Skeletal muscle tissue (tissue), 4 donors: ENCODE results near the gene LCE3D. TPM values are rescaled to one million over a fixed set of nuclear protein-coding genes. Genes with fewer than 3 reads are reported as not detected.

ENCODE experiments used
- H3K27ac ChIP-seq: one replicate; pipeline ENCODE4 v1.7.0; 2013; ENCODE audit warnings: mild to moderate bottlenecking, low read depth, low read length, inconsistent platforms
- H3K27me3 ChIP-seq, 3 donors: one replicate each; pipeline ENCODE4 v1.7.0; 2013; ENCODE audit warnings: low read length in 3 of 3; ENCODE audit not compliant: control insufficient read depth in 3 of 3, insufficient read depth in 3 of 3
- H3K36me3 ChIP-seq, 3 donors: one replicate each; pipeline ENCODE4 v1.7.0; 2013; ENCODE audit warnings: low read length in 3 of 3; ENCODE audit not compliant: control insufficient read depth in 3 of 3, insufficient read depth in 3 of 3
- H3K4me1 ChIP-seq, 3 donors: one replicate each; pipeline ENCODE4 v1.7.0; 2013; ENCODE audit warnings: low read length in 3 of 3, mild to moderate bottlenecking in 3 of 3; ENCODE audit not compliant: control insufficient read depth in 3 of 3, insufficient read depth in 3 of 3
- H3K4me3 ChIP-seq, 3 donors: one replicate each; pipeline ENCODE4 v1.7.0; 2013; ENCODE audit warnings: low read length in 3 of 3
- H3K9ac ChIP-seq, 3 donors: one replicate each; pipeline ENCODE4 v1.7.0; 2013; ENCODE audit warnings: low read length in 3 of 3, mild to moderate bottlenecking in 3 of 3, moderate library complexity in 2 of 3, low read depth in 1 of 3
- H3K9me3 ChIP-seq, 3 donors: one replicate each; pipeline ENCODE4 v1.7.0; 2013; ENCODE audit warnings: low read length in 3 of 3; ENCODE audit not compliant: control insufficient read depth in 3 of 3
- total RNA-seq: library from RNA; depleted of rRNA; stranded (reverse); fragments of >200 nt; gene quantifications from one replicate; pipeline ENCODE4 v1.2.3, GENCODE V29; 2014
- donor health status: Osteomylitis.

The LCE3D gene, protein sequence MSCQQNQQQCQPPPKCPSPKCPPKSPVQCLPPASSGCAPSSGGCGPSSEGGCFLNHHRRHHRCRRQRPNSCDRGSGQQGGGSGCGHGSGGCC
- total RNA-seq = not detected

DNA sequence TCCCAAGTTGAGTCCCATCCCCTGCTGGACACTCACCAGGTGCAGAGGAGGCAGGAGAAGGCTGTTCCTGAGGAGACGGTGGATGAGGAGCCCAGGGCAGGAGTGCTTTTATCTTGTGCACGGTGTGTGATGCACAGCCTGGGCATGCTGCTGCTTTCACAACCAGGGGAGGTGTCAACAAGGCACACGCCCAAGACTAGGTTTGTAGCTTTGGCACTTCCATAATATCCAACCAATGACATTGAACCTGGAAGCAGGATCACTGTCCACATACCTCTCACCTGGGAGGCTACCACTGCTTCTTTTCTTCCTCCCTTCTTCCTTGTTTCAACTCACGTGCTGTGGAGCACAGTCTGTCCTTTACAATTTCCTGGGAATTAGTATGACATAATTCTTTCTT, at the start of gene LCE3D:
LCE3D (minus strand) TSS at position 84 of the 400 bp plus-strand sequence. CDS start 580 bp downstream, outside the sequence.
- Histone ChIP-seq H3K4me1 (no peaks in the 10 kb centered on the region), H3K36me3 (no peaks in the 10 kb centered on the region), H3K9ac (no peak within 1 kb of the TSS), H3K27me3 (no peaks in the 10 kb centered on the region), H3K9me3 (no peaks in the 10 kb centered on the region), H3K27ac (no peak within 1 kb of the TSS), H3K4me3 (no peak within 1 kb of the TSS)

DNA sequence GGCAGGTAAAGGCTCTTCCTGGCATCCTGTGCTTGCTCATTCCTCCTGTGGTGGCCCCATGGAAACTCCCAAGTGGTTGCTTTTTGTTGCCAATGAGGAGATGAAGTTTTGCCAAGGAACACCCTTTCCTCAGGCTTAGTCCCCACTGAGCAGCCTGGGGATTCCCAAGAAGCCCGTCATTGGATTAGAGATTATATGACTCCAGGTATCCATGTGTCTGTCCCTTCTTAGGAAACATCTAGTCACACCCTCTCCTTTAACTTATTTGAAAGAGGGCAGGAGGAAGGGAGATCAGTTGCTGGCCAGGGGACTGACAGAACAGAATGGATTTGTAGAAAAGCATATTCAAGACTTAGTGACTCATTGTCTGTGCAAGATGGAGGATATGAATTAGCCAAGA, 46.4 kb upstream of the LCE3D start:
- Histone ChIP-seq H3K9ac (no peak overlapping the region), H3K9me3 (no peaks in the 10 kb centered on the region), H3K4me1 (no peaks in the 10 kb centered on the region), H3K27me3 (peaks cover 0 to 6% (median 5%) of the 10 kb centered on the region in 3 donors), H3K27ac (no peak overlapping the region), H3K4me3 (no peak overlapping the region), H3K36me3 (no peaks in the 10 kb centered on the region)

DNA sequence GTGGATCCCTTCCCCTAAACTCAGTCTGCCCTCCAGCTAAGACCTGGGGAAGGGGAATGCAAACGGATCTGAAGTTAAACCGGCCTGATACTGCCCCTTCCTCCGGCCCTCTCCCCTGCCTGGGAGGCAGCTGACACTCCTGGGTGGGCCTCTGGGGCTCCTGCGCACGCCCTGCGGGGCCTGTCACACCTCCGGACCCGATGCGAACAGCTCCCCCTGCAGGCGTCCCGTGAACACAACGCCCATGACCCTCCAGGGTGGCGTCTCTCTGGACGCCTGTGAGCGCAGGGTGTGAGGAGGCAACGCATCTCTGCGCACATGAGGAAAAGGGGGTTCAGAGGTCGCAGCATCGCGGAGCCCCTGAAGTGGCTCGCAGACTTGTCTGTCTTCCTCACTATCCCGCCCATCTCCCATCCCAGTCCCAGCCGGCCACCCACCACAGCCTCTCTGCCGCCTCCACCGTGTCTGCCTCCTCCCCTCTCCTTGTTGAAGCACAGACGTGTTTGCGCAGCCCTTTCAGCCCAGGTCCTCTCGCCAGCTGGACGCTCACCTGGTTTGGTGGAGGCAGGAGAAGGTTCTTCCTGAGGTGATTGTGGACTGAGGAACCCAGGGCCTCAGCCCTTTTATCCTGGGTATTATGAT, 43.0 kb upstream of the LCE3D start:
- peaks cover 0 to 6% (median 5%) of the 10 kb centered on the region in 3 donors for H3K27me3 ChIP-seq
- H3K9me3 ChIP-seq = peaks cover 0 to 4% (median 3%) of the 10 kb centered on the region in 3 donors
- no peak overlapping the region for H3K4me3 ChIP-seq
- H3K4me1 ChIP-seq = no peaks in the 10 kb centered on the region
- H3K27ac ChIP-seq = no peak overlapping the region
- no peak overlapping the region for H3K9ac ChIP-seq
- H3K36me3 ChIP-seq = no peaks in the 10 kb centered on the region

DNA sequence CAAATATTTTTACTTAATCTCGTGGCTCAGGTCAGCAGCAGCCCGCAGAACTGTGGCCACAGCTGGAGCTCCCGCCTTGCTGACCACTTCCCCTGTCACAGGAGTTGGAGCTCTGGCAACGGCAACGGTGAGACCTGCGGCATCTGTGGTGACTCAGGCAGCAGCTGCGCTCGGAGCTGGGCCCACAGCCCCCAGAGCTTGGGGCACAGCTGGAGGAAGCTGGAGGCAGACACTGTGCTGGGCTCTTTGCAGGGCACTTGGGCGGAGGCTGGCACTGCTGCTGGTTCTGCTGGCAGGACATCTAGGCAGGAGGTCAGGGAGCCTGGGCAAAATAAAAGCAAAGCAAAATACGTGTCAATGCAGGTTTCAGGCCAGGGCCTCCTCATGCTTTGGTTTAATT, 42.5 kb upstream of the LCE3D start, which contains the start of gene LCE3A:
LCE3A (minus strand) TSS at position 301 of the 400 bp plus-strand sequence; CDS start at position 301, 0 bp downstream.
- Histone ChIP-seq H3K27me3 (peaks cover 0 to 6% (median 5%) of the 10 kb centered on the region in 3 donors), H3K36me3 (no peaks in the 10 kb centered on the region), H3K9ac (no peak within 1 kb of the TSS), H3K4me1 (no peaks in the 10 kb centered on the region), H3K9me3 (peaks cover 0 to 5% (median 3%) of the 10 kb centered on the region in 3 donors), H3K27ac (no peak within 1 kb of the TSS), H3K4me3 (no peak within 1 kb of the TSS)

DNA sequence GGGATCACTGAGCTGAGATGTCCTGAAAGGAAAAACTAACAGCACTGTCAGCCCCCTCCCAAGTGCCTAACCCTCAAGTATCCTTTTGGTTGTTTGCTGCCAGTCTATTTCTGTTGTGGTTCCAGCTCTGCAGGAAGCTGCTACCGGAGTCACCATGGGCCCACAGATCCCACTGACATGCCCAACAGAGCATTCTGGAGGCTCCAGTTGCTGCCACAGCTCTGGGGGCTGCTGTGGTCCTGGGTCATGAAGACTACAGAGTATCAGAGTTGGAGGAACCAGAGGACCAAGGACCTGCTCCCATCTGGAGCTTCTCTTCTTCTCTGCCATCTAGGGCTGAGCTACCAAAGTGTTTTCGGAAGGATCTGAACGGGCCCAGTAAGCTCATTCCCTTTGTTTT, 41.7 kb upstream of the LCE3D start:
- H3K9ac ChIP-seq = no peak overlapping the region
- H3K4me1 ChIP-seq = no peaks in the 10 kb centered on the region
- no peaks in the 10 kb centered on the region for H3K36me3 ChIP-seq
- H3K27ac ChIP-seq = no peak overlapping the region
- peaks cover 0 to 6% (median 5%) of the 10 kb centered on the region in 3 donors for H3K27me3 ChIP-seq
- H3K9me3 ChIP-seq = peaks cover 2 to 8% (median 5%) of the 10 kb centered on the region in 3 donors
- H3K4me3 ChIP-seq = no peak overlapping the region

DNA sequence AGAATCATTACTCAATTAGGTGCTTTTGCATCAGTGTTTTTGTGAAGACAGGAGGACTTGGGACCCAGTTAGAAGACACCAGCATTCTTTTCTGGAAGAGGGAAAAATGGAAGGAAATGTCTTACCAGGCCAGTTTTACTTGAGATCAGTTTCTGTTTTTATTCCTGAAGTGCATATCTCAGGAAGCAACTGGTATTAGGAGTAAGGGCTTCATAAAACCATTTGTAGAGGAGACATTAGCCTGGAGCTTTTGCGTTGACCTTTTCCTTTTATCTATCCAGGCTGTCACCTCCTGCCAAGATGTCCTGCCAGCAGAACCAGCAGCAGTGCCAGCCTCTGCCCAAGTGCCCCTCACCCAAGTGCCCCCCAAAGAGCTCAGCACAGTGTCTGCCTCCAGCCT, 33.2 kb upstream of the LCE3D start, which contains the start of gene LCE3B:
LCE3B (plus strand) TSS at position 301 of the 400 bp plus-strand sequence; CDS start at position 301, 0 bp downstream.
- Histone ChIP-seq H3K36me3 (no peaks in the 10 kb centered on the region), H3K27me3 (no peaks in the 10 kb centered on the region), H3K9me3 (peaks cover 2 to 4% (median 2%) of the 10 kb centered on the region in 3 donors), H3K4me1 (no peaks in the 10 kb centered on the region), H3K9ac (no peak within 1 kb of the TSS), H3K27ac (no peak within 1 kb of the TSS), H3K4me3 (no peak within 1 kb of the TSS)

DNA sequence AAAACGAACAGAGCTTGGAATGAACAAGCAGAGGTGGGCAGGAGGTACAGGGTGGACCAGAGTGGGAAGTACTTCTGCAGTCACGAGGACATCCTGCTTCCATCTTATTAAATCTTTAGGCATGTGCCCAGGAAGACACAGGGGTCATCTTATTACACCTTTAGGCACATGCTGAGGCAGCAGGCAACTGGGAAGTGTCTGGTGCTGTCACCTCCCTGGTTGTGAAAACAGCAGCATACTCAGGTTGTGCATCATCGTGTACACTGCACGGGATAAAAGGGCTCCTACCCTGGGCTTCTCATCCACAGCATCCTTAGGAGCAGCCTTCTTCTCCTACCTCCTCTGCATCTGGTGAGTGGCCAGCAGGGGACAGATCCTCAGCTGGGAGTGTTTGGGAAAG, 19.6 kb upstream of the LCE3D start, which contains the start of gene LCE3C:
LCE3C (plus strand) TSS at position 301 of the 400 bp plus-strand sequence. CDS start 498 bp downstream, outside the sequence.
- Histone ChIP-seq H3K4me1 (no peaks in the 10 kb centered on the region), H3K27ac (no peak within 1 kb of the TSS), H3K9me3 (no peaks in the 10 kb centered on the region), H3K27me3 (no peaks in the 10 kb centered on the region), H3K36me3 (no peaks in the 10 kb centered on the region), H3K9ac (no peak within 1 kb of the TSS), H3K4me3 (no peak within 1 kb of the TSS)

DNA sequence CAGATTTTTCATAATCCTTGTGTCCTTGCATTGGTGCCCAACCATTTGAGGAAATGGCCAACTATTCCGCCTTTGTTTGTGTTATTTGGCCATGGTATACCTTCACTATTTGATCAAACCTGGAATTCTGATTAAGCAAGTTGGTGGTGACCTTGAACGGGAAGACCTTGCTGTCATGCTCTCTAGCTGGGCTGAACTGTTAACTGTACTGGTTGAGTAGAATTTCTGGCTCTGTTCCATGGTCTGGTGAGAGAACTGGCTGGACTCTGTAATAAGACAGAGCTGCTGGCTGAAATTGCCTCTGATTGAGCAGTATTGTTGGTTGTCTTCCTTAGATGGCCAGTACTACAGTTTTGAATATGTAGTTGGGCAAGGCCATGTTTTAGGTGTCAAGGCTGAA, 16.7 kb upstream of the LCE3D start:
- Histone ChIP-seq H3K27me3 (no peaks in the 10 kb centered on the region), H3K9me3 (no peaks in the 10 kb centered on the region), H3K4me3 (no peak overlapping the region), H3K4me1 (no peaks in the 10 kb centered on the region), H3K27ac (no peak overlapping the region), H3K9ac (no peak overlapping the region), H3K36me3 (no peaks in the 10 kb centered on the region)

DNA sequence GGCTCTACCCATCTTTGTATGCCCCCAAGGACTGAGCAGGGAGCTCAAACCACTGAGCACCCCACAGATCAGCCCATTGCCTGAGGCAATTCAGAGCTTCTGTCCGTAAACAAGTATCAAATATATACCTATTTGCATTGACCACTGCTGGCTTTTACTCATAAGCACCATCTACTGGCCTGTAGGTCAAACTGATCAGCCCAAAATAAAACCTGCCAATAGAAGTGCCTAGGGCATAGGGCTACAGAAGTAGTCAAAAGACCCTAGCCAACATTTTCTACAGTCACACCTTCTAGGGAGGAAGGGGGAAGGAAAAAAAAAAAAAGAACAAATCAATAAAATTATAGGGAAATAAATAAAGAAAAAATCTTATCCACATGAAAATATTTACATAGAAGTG, 5.3 kb upstream of the LCE3D start:
- Histone ChIP-seq H3K36me3 (no peaks in the 10 kb centered on the region), H3K4me1 (no peaks in the 10 kb centered on the region), H3K4me3 (no peak overlapping the region), H3K27me3 (no peaks in the 10 kb centered on the region), H3K9me3 (no peaks in the 10 kb centered on the region), H3K9ac (no peak overlapping the region), H3K27ac (no peak overlapping the region)

DNA sequence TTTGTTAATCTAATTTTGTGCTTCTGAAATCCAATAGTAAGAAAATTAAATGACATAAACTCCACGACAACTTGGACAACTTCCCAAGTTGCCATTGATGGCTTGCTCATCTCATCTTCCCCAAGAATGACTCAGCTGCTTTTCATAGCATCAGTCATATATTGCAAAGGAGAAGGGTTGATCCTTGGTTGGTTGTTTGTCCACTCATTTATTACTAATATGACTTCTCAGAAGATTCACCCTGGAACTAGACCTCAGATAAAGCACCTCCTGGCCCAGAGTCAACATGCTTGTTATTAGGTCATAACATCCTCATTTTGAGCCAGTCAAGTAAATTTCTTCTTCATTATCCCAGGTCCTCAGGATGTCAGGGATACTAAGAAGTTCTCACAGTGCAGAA, 2.3 kb upstream of the LCE3D start:
- H3K36me3 ChIP-seq = no peaks in the 10 kb centered on the region
- H3K9ac ChIP-seq = no peak overlapping the region
- no peaks in the 10 kb centered on the region for H3K4me1 ChIP-seq
- H3K9me3 ChIP-seq = no peaks in the 10 kb centered on the region
- no peak overlapping the region for H3K4me3 ChIP-seq
- H3K27ac ChIP-seq = no peak overlapping the region
- no peaks in the 10 kb centered on the region for H3K27me3 ChIP-seq
